Activated CD4-positive, alpha-beta T cell treated with anti-CD3 and anti-CD28 coated beads, Interleukin-2, amount 50 U/mL, for 48 hours (primary cell): ENCODE results near the gene HECW1.
"Not testable (repeated sequence)": the region's sequence is repeated elsewhere in the genome, so short reads cannot be mapped to it uniquely, and the experiment has no call there.

Experiments used
- DNase-seq, 2 experiments: peaks; one replicate each; pipeline ENCODE4 v3.0.0-alpha.2; 2020

HECW1 gene

GRCh38 chr7:43586251-43586900 lies 473.9 kb downstream of the HECW1 start:
- DNase-seq, result no peak

DNA sequence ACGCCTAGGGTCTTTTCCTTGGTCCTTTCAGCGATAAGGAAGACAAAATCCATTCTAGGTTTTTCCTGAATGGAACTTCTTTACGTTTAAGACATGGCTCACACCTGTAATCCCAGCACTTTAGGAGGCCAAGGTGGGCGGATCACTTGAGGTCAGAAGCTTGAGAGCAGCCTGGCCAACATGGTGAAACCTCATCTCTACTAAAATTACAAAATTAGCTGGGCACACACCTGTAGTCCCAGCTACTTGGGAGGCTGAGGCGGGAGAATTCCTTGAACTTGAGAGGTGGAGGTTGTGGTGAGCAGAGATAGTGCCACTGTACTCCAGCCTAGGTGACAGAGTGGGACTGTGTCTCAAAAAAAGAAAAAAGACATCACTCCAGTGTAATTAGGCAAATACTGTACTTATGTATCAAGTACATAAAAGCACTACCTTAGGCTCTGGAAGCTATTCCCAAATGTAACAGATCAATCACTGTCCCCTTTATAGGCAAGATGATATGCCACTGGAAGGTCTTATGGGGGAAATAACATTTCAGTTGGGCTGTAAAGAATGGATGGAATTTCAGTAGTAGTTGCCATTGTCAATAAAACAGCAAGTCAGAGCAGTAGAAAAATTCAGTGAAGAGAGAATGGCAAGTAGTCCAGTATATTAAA lies 476.2 kb downstream of the HECW1 start:
- no peak for DNase-seq

DNA sequence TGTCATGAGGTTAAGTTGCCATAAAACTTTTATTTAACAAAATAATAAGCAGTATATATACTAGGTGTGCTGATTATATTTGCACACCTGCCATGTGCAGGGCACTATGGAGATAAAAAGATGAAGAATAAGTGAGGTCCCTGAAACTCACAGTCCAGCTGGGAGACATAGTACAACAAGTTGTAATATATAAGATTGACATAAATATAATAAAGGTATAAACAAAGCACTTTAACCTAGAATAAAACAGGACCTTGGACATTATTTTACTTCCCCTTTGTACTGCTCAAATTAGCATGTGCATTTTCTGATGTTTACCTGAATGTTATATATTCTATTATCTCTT lies 476.7 kb downstream of the HECW1 start:
- DNase-seq, result no peak

DNA sequence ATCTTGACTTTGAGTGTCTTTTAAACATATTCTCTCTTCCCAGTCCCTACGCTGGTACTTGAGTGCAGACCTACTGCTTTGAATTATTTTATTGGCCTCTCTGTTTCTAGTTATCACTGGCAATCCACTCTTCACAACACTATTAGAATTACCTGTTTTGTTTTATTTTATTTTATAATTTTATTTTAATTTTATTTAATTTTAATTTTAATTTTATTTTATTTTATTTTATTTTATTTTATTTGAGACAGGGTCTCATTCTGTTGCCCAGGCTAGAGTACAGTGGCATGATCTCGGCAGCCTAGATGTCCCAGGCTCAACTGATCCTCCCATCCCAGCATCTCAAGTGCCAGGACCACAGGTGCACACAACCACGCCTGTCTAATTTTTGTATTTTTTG lies 477.3 kb downstream of the HECW1 start:
- DNase-seq, result no peak

DNA sequence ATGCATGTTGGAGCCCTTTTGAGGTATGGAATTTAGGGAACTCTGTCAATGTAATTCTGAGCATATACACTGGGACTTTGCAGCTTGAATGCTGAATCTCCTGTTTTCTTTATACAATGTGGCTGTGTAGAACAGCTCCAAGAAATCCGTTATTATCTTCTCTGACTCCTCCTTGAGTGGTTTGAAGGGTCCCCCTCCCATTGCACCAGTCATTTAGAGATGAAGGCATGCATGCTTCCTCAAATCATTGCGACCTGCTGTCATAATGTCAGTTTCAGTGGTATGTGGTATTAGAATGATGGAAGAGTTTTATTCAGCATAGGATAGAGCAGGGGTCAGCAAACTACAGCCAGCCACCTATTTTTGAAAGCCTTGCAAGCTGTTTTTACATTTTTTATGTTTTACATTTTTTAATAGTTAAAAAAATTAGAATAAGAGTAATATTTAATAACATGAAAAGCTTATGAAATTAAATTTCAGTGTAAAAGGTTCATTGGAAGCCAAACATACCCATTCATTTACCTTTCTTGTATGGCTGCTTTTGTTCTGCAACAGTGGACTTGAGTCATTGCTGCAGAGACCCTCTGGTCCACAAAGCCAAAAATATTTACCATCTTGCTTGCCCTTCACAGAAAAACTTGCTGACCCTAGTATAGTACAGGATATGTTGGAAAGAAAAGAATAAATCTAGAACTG lies 478.6 kb downstream of the HECW1 start:
- peak in 1 of 2 experiments; percentile 56 for DNase-seq

DNA sequence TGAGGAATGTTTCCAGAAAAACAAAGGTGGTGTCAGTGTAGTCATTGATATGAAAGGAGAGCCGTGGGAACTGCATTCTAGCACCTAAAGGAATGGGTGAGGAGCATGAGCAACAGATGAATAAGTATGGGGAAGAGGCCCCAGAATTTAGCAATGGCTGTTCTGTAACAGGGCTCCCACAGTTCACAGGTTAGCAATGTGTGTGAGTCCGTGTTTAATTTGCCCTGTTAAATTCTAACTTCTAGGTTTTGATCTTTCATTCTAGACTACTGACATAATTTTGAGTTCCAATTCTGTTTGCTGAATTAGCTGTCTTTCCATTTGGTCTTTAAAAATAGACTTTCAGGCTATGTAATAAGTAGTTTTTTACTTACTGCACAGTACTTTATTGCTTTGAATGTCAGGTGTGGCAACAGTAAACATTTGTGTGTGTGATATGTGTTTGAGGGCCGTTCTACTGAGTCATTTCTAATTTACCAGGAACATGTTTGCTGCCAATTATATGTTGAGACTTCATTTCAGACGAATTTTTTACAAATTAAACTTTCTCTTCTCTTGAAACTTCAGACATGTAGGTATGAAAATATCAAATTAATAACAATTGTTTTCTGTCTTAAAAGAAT lies 479.2 kb downstream of the HECW1 start:
- no peak for DNase-seq

- no peak for DNase-seq
Observed at GRCh38 chr7:43592326-43592725, 479.9 kb downstream of the HECW1 start.

GRCh38 chr7:43593010-43593409 lies 480.6 kb downstream of the HECW1 start:
- no peak for DNase-seq

DNA sequence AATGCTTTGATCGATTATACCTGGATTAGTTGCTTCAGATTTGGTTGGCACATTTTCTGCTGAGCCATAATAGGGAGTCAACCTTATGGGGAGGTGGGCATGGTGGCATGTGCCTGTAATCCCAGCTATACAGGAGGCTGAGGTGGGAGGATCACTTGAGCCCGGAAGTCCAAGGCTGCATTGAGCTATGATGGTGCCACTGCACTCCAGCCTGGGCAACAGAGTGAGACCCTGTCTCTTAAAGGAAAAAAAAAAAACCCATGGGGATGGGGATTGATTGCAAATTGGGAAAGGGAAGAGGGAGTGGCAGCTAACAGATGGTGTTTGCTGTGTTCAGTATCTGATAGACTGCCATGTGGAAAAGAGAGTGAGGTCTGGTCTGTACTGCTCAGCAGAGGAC lies 481.6 kb downstream of the HECW1 start:
- DNase-seq, result no peak

GRCh38 chr7:43596426-43596825 lies 484.0 kb downstream of the HECW1 start:
- not testable (repeated sequence) for DNase-seq

GRCh38 chr7:43600056-43600455 lies 487.6 kb downstream of the HECW1 start:
- DNase-seq, result no peak

GRCh38 chr7:43602256-43602655 lies 489.8 kb downstream of the HECW1 start:
- DNase-seq, result no peak

DNA sequence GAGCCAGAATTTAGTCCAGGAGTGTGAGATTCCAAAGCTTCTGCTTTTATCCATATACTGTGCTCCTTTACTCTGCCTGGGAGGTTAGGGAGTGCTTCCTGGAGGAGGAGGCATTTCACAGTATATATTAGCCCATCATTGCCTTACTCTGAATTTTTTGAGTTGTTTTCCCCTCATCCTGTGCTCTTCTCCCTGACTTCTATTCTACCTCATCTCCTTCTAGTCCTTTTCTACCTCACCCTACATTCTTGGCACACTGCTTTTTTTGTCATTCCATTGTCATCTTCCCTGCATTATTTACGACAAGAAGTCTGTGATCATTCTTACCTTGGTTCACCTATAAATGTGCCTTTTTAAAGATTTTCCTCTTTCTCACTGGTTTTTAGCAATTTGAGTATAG lies 491.8 kb downstream of the HECW1 start:
- no peak for DNase-seq

DNA sequence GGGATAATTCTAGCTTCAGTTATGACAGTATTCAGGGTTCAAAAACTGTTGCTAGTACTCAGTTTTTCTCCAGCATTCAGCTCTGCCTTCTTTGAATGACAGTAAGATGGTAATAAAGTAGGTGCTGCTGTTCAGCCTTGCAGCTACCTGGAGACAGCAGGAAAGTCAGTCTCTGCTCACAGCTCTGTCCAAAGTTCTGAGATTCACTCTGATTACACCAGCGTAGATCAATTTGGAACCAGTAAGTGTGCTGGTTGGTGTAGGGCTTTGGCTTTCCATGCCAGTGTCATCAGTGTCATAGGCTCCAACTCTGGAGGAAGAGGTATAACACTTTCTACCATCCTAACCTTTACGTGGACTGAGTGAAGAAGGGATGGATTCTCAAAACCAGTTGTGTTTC lies 496.6 kb downstream of the HECW1 start:
- no peak for DNase-seq

DNA sequence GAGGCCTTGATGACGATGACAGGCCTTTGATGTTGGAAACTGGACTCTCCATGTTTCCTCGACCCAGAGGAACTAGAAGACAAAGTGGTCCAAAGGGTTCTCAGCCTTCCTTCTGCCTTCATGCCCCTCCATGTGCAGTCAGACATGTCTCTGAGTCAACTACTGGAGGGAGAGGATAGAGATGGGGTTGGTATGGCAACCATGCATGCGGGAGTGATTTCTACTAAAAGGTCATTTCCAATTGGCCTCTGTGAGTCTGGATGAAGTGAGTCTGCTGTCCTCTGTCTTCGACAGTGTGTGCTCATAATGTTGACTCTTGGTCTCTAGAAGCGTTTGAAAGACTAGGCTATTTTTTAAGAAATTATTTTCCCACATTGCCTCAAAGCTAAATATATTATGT lies 499.7 kb downstream of the HECW1 start:
- no peak for DNase-seq

DNA sequence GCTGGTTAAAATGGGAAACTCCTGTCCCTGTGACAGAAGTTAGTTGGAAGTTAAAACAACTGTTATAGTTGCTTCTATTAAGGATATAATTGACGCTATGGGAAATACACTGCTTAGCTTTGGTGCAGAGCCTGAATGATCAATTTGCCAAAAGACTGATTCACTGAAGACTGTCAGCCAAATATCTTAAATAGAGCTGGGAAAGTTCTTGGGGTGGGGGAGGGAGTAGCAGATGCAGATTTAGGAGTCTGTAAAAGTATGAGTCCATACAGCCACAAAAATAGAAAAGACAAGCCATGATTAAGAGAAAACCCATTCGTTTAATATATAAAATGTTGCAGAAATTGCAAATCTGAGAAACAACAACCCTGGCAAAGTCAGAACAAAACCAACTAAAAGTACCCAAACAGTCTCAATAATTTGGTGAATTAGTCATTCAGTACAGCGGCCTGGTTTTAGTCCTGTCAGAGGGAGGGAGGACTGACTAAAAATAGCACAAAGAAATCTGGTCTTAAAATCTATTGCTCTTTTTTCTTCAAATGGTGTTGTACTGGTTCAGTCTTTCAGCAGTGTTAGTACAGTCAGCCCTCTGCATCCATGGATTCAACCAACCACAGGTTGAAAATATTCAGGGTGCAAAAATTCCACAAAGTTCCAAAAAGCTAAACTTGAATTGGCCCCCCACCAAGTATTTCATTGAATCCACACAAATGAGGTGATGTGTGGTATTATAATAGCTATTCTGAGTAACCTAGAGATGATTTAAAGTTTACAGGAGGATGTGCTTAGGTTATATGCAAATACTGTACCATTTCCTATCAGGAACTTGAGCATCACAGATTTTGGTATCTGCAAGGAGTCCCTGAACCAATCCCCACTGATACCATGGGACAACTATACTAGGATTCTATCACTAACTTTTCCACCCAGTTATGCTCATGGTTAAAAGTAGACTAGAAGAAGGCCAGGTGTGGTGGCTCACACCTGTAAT lies 500.4 kb downstream of the HECW1 start:
- no peak for DNase-seq
